Liver (tissue), 9 donors: ENCODE measurements around the gene GRIP2. TPM values are rescaled to one million over a fixed set of nuclear protein-coding genes. Genes with fewer than 3 reads are reported as not detected.

Experiments used
- DNase-seq: peaks from one replicate; pipeline ENCODE4 v3.0.0-alpha.2; 2017; ENCODE audit warnings: low spot score
- H3K27ac ChIP-seq, 2 donors: one replicate each; pipeline ENCODE4 v1.7.0; 2013; ENCODE audit warnings: inconsistent platforms in 2 of 2, low read length in 2 of 2, control low read depth in 1 of 2, low read depth in 1 of 2, mild to moderate bottlenecking in 1 of 2
- H3K27me3 ChIP-seq, 4 donors: one replicate each; pipeline versions ENCODE4 v1.6.1 to v1.7.0; 2013; ENCODE audit warnings: low read length in 3 of 4, inconsistent platforms in 1 of 4, mild to moderate bottlenecking in 1 of 4, moderate library complexity in 1 of 4; ENCODE audit not compliant: control insufficient read depth in 4 of 4, insufficient read depth in 4 of 4
- H3K36me3 ChIP-seq, 4 donors: one replicate each; pipeline versions ENCODE4 v1.6.1 to v1.7.0; 2013; ENCODE audit warnings: low read length in 3 of 4, mild to moderate bottlenecking in 3 of 4, low read depth in 1 of 4, moderate library complexity in 1 of 4; ENCODE audit not compliant: control insufficient read depth in 4 of 4, insufficient read depth in 3 of 4
- H3K4me1 ChIP-seq, 4 donors: one replicate each; pipeline versions ENCODE4 v1.6.1 to v1.7.0; 2013; ENCODE audit warnings: low read length in 3 of 4, mild to moderate bottlenecking in 3 of 4, moderate library complexity in 1 of 4; ENCODE audit not compliant: control insufficient read depth in 4 of 4, insufficient read depth in 4 of 4
- H3K4me3 ChIP-seq, 3 donors: one replicate each; pipeline versions ENCODE4 v1.6.1 to v1.7.0; 2013; ENCODE audit warnings: low read length in 3 of 3, control low read depth in 1 of 3, low read depth in 1 of 3, mild to moderate bottlenecking in 1 of 3
- H3K9ac ChIP-seq, 2 donors: one replicate each; pipeline ENCODE4 v1.7.0; 2013; ENCODE audit warnings: low read length in 2 of 2, mild to moderate bottlenecking in 2 of 2, moderate library complexity in 2 of 2, control low read depth in 1 of 2, low read depth in 1 of 2
- H3K9me3 ChIP-seq, 4 donors: one replicate each; pipeline versions ENCODE4 v1.6.1 to v1.7.0; 2013; ENCODE audit warnings: low read length in 3 of 4; ENCODE audit not compliant: control insufficient read depth in 4 of 4
- ATF3 ChIP-seq: IDR thresholded peaks from 2 replicates; pipeline ENCODE4 v1.6.1; 2016; ENCODE audit warnings: antibody characterized with exemption
- CTCF ChIP-seq: fragments of 150-350 bp; IDR thresholded peaks from 2 replicates; pipeline ENCODE4 v1.5.1; 2017; ENCODE audit warnings: improper control_type of control experiment, low read depth, low read length; ENCODE audit not compliant: missing input control
- GABPA ChIP-seq, 2 donors: IDR thresholded peaks in 1 of 2; conservative IDR thresholded peaks in 1 of 2; 2 replicates each; pipeline ENCODE4 v1.6.1; 2016; ENCODE audit warnings: antibody characterized with exemption in 2 of 2, mild to moderate bottlenecking in 1 of 2, moderate library complexity in 1 of 2
- HNF4A ChIP-seq, 2 donors: conservative IDR thresholded peaks; 2 replicates each; pipeline ENCODE4 v1.6.1; 2016; ENCODE audit warnings: antibody characterized with exemption in 2 of 2, mild to moderate bottlenecking in 2 of 2
- NR2F2 ChIP-seq: IDR thresholded peaks from 2 replicates; pipeline ENCODE4 v1.6.1; 2016; ENCODE audit warnings: antibody characterized with exemption
- RAD21 ChIP-seq, 2 donors: IDR thresholded peaks; 2 replicates each; pipeline ENCODE4 v1.6.1; 2016; ENCODE audit warnings: antibody characterized with exemption in 2 of 2, mild to moderate bottlenecking in 2 of 2
- TAF1 ChIP-seq: conservative IDR thresholded peaks from 2 replicates; pipeline ENCODE4 v1.6.1; 2016; ENCODE audit warnings: antibody characterized with exemption, mild to moderate bottlenecking
- YY1 ChIP-seq: IDR thresholded peaks from 2 replicates; pipeline ENCODE4 v1.6.1; 2016; ENCODE audit warnings: antibody characterized with exemption, mild to moderate bottlenecking
- ZBTB33 ChIP-seq: IDR thresholded peaks from 2 replicates; pipeline ENCODE4 v1.6.1; 2016; ENCODE audit warnings: antibody characterized with exemption
- WGBS: extraction: QIAGEN DNeasy Blood & Tissue Kit; methylation state at CpG from one replicate; pipeline ENCODE4 v1.1.7; 2013; 5-methylcytosine and 5-hydroxymethylcytosine counted together
- polyA plus RNA-seq, 2 donors: library from polyadenylated mRNA; stranded (reverse) in 1 of 2; unstranded in 1 of 2; fragments of 200-250 nt in 1 of 2; fragments of >200 nt in 1 of 2; fragmentation: Nextera tagmentation in 1 of 2; extraction: Ambion mirVana in 1 of 2; gene quantifications; one replicate each; pipeline versions ENCODE4 v1.2.1 to v1.2.3, GENCODE V29; 2013 to 2015
- total RNA-seq, 2 donors: library from RNA; depleted of rRNA; stranded (reverse); fragments of >200 nt; gene quantifications; one replicate each; pipeline ENCODE4 v1.2.3, GENCODE V29; 2014
- TF ChIP-seq, protein P1 (sequence below): IDR thresholded peaks from 2 replicates; pipeline ENCODE4 v1.6.1; 2016; ENCODE audit warnings: antibody characterized with exemption
- TF ChIP-seq, protein P2 (sequence below): IDR thresholded peaks from 2 replicates; pipeline ENCODE4 v1.6.1; 2016; ENCODE audit warnings: antibody characterized with exemption, mild to moderate bottlenecking
- donor health status: healthy.
- donor health status: healthy.
- donor health status: healthy.
- donor health status: healthy.
- donor health status: healthy.

The GRIP2 gene
- total and polyA plus RNA-seq, 4 donors: 0.05 to 0.33 (median 0.09) TPM; not detected in 1

- peaks cover 0 to 6% (median 0%) of the 10 kb centered on the region in 4 donors for H3K4me1 ChIP-seq
- 58% methylated on average over 5 of the region's 5 CpGs for WGBS
- no peaks in the 10 kb centered on the region for H3K27me3 ChIP-seq
- no peak overlapping the region for H3K4me3 ChIP-seq
- H3K36me3 ChIP-seq: no peaks in the 10 kb centered on the region
- H3K9ac ChIP-seq: no peak overlapping the region
- DNase-seq: no peak
- H3K27ac ChIP-seq: peak overlapping the region in 1 of 2 donors; percentile 30
- H3K9me3 ChIP-seq: no peaks in the 10 kb centered on the region
- TF ChIP-seq CTCF: no peak
- TF ChIP-seq NR2F2: no peak
- no peak for TF ChIP-seq RAD21 (IDR thresholded peaks at IDR 0.05)
- TF ChIP-seq YY1: no peak
- no peak for TF ChIP-seq ZBTB33
- no peak for TF ChIP-seq HNF4A (conservative IDR thresholded peaks at IDR 0.05)
These were observed 29.9 kb upstream of the GRIP2 start for GRCh38 chr3:14570089-14570488.

DNA sequence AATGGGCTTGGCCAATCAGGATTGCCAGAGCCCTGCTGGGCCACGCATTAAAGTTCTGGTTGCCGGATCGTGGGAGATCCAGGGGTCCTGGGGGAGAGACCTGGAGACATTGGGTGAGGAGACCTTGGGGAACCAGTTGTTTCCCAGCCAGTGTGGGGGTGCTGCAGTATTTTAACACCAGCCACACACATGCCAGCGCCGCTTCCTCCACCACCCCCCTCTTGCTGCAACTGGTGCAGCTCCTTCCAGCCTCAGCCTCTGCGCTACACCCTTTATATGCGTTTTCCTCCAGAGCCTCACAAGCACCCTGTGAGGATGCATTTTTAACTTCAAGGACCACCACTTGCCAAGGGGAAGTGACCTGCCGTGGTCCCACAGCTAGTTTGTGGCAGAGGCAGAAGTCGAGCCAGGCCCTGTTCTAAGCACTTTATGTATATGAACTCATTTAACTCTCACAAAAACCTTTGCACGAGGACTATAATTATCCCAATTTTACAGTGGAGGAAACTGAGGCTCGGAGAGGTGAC is 29.4 kb upstream of the GRIP2 start:
- no peak overlapping the region for H3K9ac ChIP-seq
- TF ChIP-seq ATF3 (no peak), GABPA (IDR thresholded peaks at IDR 0.05 in 1 of 2, conservative IDR thresholded peaks at IDR 0.05 in 1 of 2) (no peak), TAF1 (no peak)
- TF ChIP-seq, protein P1, sequence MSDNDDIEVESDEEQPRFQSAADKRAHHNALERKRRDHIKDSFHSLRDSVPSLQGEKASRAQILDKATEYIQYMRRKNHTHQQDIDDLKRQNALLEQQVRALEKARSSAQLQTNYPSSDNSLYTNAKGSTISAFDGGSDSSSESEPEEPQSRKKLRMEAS: no peak
- TF ChIP-seq, protein P2, sequence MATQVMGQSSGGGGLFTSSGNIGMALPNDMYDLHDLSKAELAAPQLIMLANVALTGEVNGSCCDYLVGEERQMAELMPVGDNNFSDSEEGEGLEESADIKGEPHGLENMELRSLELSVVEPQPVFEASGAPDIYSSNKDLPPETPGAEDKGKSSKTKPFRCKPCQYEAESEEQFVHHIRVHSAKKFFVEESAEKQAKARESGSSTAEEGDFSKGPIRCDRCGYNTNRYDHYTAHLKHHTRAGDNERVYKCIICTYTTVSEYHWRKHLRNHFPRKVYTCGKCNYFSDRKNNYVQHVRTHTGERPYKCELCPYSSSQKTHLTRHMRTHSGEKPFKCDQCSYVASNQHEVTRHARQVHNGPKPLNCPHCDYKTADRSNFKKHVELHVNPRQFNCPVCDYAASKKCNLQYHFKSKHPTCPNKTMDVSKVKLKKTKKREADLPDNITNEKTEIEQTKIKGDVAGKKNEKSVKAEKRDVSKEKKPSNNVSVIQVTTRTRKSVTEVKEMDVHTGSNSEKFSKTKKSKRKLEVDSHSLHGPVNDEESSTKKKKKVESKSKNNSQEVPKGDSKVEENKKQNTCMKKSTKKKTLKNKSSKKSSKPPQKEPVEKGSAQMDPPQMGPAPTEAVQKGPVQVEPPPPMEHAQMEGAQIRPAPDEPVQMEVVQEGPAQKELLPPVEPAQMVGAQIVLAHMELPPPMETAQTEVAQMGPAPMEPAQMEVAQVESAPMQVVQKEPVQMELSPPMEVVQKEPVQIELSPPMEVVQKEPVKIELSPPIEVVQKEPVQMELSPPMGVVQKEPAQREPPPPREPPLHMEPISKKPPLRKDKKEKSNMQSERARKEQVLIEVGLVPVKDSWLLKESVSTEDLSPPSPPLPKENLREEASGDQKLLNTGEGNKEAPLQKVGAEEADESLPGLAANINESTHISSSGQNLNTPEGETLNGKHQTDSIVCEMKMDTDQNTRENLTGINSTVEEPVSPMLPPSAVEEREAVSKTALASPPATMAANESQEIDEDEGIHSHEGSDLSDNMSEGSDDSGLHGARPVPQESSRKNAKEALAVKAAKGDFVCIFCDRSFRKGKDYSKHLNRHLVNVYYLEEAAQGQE: no peak
- WGBS: 82% methylated on average over 11 of the region's 11 CpGs
- H3K4me3 ChIP-seq: no peak overlapping the region
- no peaks in the 10 kb centered on the region for H3K36me3 ChIP-seq
- no peaks in the 10 kb centered on the region for H3K27me3 ChIP-seq
- peaks cover 0 to 6% (median 0%) of the 10 kb centered on the region in 4 donors for H3K4me1 ChIP-seq
- H3K9me3 ChIP-seq: no peaks in the 10 kb centered on the region
- H3K27ac ChIP-seq: peak overlapping the region in 1 of 2 donors; percentile 30
- DNase-seq: no peak
